Astrocyte (in vitro differentiated cells and primary cell): Measurements from ENCODE around the gene AMPD3. TPM values are rescaled to one million over a fixed set of nuclear protein-coding genes. Genes with fewer than 3 reads are reported as not detected.

Experiments used
- DNase-seq: peaks from one replicate; pipeline ENCODE4 v3.0.0-alpha.2; 2010; ENCODE audit warnings: low read depth
- FAIRE-seq: peaks from 2 replicates; lab custom pipeline; 2011; peaks lifted over from hg19 to GRCh38; lab: Jason Lieb, UNC
- H2AFZ ChIP-seq: 2 replicates; pipeline ENCODE4 v1.6.0; 2012; ENCODE audit warnings: low read depth, low read length, inconsistent platforms
- H3K27ac ChIP-seq: 2 replicates; pipeline ENCODE4 v1.5.1; 2011; ENCODE audit warnings: low read depth, low read length, inconsistent platforms
- H3K27me3 ChIP-seq: 2 replicates; pipeline ENCODE4 v1.6.0; 2011; ENCODE audit warnings: low read length, inconsistent platforms; ENCODE audit not compliant: insufficient read depth
- H3K36me3 ChIP-seq: 2 replicates; pipeline ENCODE4 v1.5.1; 2011; ENCODE audit warnings: low read length, inconsistent platforms; ENCODE audit not compliant: insufficient read depth
- H3K4me1 ChIP-seq: 2 replicates; pipeline ENCODE4 v1.5.1; 2011; ENCODE audit warnings: low read length, inconsistent platforms; ENCODE audit not compliant: insufficient read depth
- H3K4me2 ChIP-seq: 2 replicates; pipeline ENCODE4 v1.6.0; 2012; ENCODE audit warnings: low read length, inconsistent platforms
- H3K4me3 ChIP-seq: 2 replicates; pipeline ENCODE4 v1.5.1; 2011; ENCODE audit warnings: low read depth, mild to moderate bottlenecking, low read length, inconsistent platforms; ENCODE audit not compliant: insufficient read depth
- H3K79me2 ChIP-seq: 2 replicates; pipeline ENCODE4 v1.6.0; 2012; ENCODE audit warnings: mild to moderate bottlenecking, low read length, inconsistent platforms; ENCODE audit not compliant: insufficient read depth
- H3K9ac ChIP-seq: 2 replicates; pipeline ENCODE4 v1.6.0; 2012; ENCODE audit warnings: mild to moderate bottlenecking, low read length, inconsistent platforms
- H3K9me3 ChIP-seq: 2 replicates; pipeline ENCODE4 v1.5.1; 2012; ENCODE audit warnings: low read depth, mild to moderate bottlenecking, low read length, inconsistent platforms; ENCODE audit not compliant: insufficient read depth
- H4K20me1 ChIP-seq: 2 replicates; pipeline ENCODE4 v1.6.0; 2012; ENCODE audit warnings: low read length, inconsistent platforms; ENCODE audit not compliant: insufficient read depth
- H3K27ac Mint-ChIP-seq: one replicate; pipeline ENCODE4 v1.8.0; 2021; ENCODE audit warnings: mild to moderate bottlenecking, mixed read lengths; ENCODE audit not compliant: unreplicated experiment
- H3K27me3 Mint-ChIP-seq: one replicate; pipeline ENCODE4 v1.8.0; 2021; ENCODE audit warnings: low read depth, mixed read lengths; ENCODE audit not compliant: unreplicated experiment
- H3K36me3 Mint-ChIP-seq: one replicate; pipeline ENCODE4 v1.8.0; 2021; ENCODE audit warnings: low read depth, mixed read lengths; ENCODE audit not compliant: unreplicated experiment
- H3K4me1 Mint-ChIP-seq: one replicate; pipeline ENCODE4 v1.8.0; 2021; ENCODE audit warnings: low read depth, mixed read lengths; ENCODE audit not compliant: unreplicated experiment
- H3K4me3 Mint-ChIP-seq: one replicate; pipeline ENCODE4 v1.8.0; 2021; ENCODE audit warnings: mild to moderate bottlenecking, moderate library complexity, mixed read lengths; ENCODE audit not compliant: unreplicated experiment
- H3K9me3 Mint-ChIP-seq: one replicate; pipeline ENCODE4 v1.8.0; 2021; ENCODE audit warnings: mild to moderate bottlenecking, mixed read lengths; ENCODE audit not compliant: unreplicated experiment
- EZH2 ChIP-seq: IDR thresholded peaks from 2 replicates; pipeline ENCODE4 v1.6.1; 2012; ENCODE audit warnings: mild to moderate bottlenecking, low read length, inconsistent platforms; ENCODE audit not compliant: insufficient read depth
- total RNA-seq: library from RNA; stranded (reverse); gene quantifications from 2 replicates; pipeline ENCODE4 v1.2.1, GENCODE V29; 2021
- TF ChIP-seq, protein P1 (sequence below): IDR thresholded peaks from 2 replicates; pipeline ENCODE4 v1.5.1; 2011; ENCODE audit warnings: low read depth, mild to moderate bottlenecking, inconsistent platforms, low read length, moderate library complexity; ENCODE audit not compliant: insufficient read depth

The AMPD3 gene
- total RNA-seq, 1 donor from 2014 or later = 5.6 TPM

DNA sequence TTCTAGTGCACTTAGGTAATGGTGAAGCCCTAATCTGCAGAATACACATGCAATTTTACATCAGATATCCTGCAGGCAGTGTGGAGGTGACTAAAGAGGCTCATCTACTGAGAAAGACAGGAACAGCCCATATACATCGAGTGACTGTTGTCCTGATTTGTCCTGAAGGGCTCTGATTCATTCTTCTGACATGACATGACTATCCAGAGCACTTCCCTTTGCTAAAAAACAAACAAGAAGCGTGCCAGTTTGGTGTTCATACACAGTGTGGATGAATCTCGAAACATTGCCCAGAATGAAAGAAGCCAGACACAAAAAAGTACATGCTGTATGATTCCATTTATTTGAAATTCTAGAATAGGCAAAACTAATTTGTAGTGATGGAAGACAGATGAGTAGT is 48.0 kb upstream of the AMPD3 start:
- no peak for DNase-seq
- Mint-ChIP-seq H3K9me3 (no peaks in the 10 kb centered on the region), H3K4me1 (peaks cover 11% of the 10 kb centered on the region), H3K27ac (no peak overlapping the region), H3K36me3 (no peaks in the 10 kb centered on the region), H3K4me3 (no peak overlapping the region), H3K27me3 (peaks cover 15% of the 10 kb centered on the region)
- peaks cover 4% of the 10 kb centered on the region for H3K27me3 ChIP-seq
- no peak for TF ChIP-seq EZH2
- TF ChIP-seq, protein P1, sequence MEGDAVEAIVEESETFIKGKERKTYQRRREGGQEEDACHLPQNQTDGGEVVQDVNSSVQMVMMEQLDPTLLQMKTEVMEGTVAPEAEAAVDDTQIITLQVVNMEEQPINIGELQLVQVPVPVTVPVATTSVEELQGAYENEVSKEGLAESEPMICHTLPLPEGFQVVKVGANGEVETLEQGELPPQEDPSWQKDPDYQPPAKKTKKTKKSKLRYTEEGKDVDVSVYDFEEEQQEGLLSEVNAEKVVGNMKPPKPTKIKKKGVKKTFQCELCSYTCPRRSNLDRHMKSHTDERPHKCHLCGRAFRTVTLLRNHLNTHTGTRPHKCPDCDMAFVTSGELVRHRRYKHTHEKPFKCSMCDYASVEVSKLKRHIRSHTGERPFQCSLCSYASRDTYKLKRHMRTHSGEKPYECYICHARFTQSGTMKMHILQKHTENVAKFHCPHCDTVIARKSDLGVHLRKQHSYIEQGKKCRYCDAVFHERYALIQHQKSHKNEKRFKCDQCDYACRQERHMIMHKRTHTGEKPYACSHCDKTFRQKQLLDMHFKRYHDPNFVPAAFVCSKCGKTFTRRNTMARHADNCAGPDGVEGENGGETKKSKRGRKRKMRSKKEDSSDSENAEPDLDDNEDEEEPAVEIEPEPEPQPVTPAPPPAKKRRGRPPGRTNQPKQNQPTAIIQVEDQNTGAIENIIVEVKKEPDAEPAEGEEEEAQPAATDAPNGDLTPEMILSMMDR = no peak
- peak; percentile 90 for FAIRE-seq
- no peak overlapping the region for H3K4me3 ChIP-seq
- H4K20me1 ChIP-seq = no peaks in the 10 kb centered on the region
- no peaks in the 10 kb centered on the region for H3K9me3 ChIP-seq
- no peak overlapping the region for H2AFZ ChIP-seq
- H3K9ac ChIP-seq = no peak overlapping the region
- no peak overlapping the region for H3K27ac ChIP-seq
- H3K36me3 ChIP-seq = no peaks in the 10 kb centered on the region
- H3K4me1 ChIP-seq = peaks cover 6% of the 10 kb centered on the region
- peak overlapping the region; percentile 26 for H3K4me2 ChIP-seq
- H3K79me2 ChIP-seq = no peaks in the 10 kb centered on the region

DNA sequence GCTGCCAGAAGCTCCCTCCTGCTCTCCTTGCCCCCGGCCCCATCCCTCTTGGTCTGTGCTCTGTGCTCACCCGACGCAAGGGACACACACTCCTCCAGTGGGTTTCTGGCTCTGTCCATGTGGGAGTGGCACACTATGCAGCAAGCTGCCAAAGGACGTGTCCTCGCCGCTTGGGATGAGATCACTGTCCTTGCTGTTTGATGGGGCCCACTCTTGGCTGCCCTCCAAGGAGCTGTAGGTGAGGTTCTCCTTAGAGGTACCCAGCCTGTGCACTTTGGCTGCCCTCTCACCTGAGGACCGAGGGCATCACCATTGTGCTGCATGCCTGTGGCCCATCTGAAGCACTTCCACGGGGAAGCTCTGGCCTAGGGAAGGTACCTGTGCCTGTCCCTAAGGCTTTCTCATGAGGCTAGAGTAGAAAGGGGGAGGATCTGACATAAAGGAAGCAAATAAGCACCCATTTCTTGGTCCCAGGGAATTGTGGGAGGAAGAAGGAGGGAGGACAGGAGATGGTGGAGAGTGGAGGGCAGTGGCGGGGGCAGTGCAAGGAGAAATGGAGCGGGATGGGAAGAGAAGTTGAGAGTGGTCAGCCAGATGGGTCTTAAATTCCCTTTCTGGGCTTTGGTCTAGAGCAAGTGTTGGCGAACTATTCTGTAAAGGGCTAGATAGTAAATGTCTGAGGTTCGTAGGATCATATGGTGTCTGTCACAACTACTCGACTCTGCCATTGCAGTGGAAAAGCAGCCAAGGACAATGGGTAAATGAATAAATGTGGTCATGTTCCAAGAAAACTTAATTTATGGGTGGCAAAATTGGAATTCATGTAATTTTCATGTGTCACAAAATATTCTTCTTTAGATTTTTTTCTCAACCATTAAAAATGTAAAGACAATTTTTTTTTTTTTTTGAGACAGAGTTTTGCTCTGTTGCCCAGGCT is 47.0 kb upstream of the AMPD3 start:
- peaks cover 11% of the 10 kb centered on the region for H3K4me1 Mint-ChIP-seq
- Histone ChIP-seq H3K79me2 (no peaks in the 10 kb centered on the region), H3K27ac (no peak overlapping the region), H3K4me1 (peaks cover 6% of the 10 kb centered on the region), H4K20me1 (no peaks in the 10 kb centered on the region), H2AFZ (no peak overlapping the region), H3K9ac (no peak overlapping the region), H3K27me3 (peaks cover 4% of the 10 kb centered on the region), H3K36me3 (no peaks in the 10 kb centered on the region), H3K4me2 (no peak overlapping the region), H3K4me3 (no peak overlapping the region), H3K9me3 (no peaks in the 10 kb centered on the region)
- TF ChIP-seq, protein P1 = no peak
- no peak for TF ChIP-seq EZH2
- FAIRE-seq (no peak), DNase-seq (no peak)
- H3K36me3 Mint-ChIP-seq = no peaks in the 10 kb centered on the region
- H3K4me3 Mint-ChIP-seq = no peak overlapping the region
- H3K27me3 Mint-ChIP-seq = peaks cover 10% of the 10 kb centered on the region
- H3K27ac Mint-ChIP-seq = peak overlapping the region; percentile 26
- H3K9me3 Mint-ChIP-seq = no peaks in the 10 kb centered on the region

GRCh38 chr11:10409207-10409661 is 45.8 kb upstream of the AMPD3 start:
- Histone ChIP-seq H3K4me3 (no peak overlapping the region), H3K9ac (no peak overlapping the region), H3K9me3 (no peaks in the 10 kb centered on the region), H3K79me2 (no peaks in the 10 kb centered on the region), H4K20me1 (no peaks in the 10 kb centered on the region), H3K27ac (no peak overlapping the region), H3K4me2 (no peak overlapping the region), H2AFZ (no peak overlapping the region), H3K36me3 (no peaks in the 10 kb centered on the region), H3K4me1 (peaks cover 6% of the 10 kb centered on the region), H3K27me3 (peaks cover 4% of the 10 kb centered on the region)
- TF ChIP-seq, protein P1 = no peak
- no peak for TF ChIP-seq EZH2
- no peaks in the 10 kb centered on the region for H3K36me3 Mint-ChIP-seq
- no peak for DNase-seq
- H3K4me1 Mint-ChIP-seq = peaks cover 16% of the 10 kb centered on the region
- H3K4me3 Mint-ChIP-seq = no peak overlapping the region
- no peak for FAIRE-seq
- peaks cover 3% of the 10 kb centered on the region for H3K27me3 Mint-ChIP-seq
- H3K27ac Mint-ChIP-seq = no peak overlapping the region
- no peaks in the 10 kb centered on the region for H3K9me3 Mint-ChIP-seq
